Colon (tissue), 2 donors: Measurements from ENCODE around the gene SORCS2.

Experiments
- FAIRE-seq: peaks from 2 replicates; lab custom pipeline; 2012; peaks lifted over from hg19 to GRCh38; lab: Jason Lieb, UNC
- donor health status: control.
- donor health status: control.

Gene SORCS2

DNA sequence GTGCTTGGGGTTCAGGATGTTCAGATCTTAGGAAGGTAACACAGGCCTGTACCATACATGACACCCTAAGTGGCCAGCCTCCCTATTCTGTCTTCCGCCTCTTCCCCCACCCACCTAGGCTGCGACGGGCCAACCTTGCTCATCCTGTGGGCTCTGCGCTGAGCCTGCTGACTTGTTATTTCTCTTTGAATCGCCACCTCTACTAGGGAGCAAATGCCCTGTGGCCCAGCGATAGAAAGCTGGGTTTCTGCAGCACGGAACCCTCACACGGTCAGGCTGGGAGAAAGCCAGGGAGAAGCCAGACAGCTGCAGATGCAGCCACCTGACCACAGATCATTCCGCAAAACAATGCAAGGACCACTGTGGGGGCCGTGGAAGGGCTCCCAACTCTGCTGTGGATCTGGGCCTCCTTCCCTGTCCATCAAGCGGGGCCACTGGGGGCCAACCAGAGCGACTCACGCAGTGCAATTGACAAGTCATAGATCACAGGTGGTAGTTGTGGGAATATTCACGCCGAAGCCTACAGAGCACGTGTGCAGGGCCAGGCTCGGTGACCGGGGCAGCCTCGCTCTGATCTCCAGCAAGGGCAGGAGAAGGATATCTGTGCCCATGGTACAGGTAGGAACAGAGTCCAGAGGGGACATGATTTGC lies 519.8 kb downstream of the SORCS2 start:
- no peak for FAIRE-seq

DNA sequence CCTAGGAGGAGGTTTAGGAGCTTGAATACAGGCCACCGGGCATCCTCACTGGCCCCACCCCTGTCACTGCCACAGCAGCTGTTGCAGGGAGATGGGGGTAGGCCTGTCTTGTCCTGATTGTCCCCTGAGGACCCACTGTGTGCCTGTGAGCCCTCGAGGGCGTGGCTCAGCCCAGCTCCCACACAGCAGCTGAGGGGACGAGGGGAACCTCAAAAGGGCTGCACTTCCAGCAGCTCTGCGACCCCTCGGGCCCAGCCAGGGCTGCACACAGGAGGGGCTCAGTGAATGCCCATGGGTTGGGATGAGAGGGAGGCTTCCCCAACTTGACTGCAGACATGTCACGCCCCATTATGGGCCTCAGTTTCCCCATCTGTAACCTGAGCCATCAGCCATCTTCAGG lies 521.4 kb downstream of the SORCS2 start:
- FAIRE-seq, result no peak

DNA sequence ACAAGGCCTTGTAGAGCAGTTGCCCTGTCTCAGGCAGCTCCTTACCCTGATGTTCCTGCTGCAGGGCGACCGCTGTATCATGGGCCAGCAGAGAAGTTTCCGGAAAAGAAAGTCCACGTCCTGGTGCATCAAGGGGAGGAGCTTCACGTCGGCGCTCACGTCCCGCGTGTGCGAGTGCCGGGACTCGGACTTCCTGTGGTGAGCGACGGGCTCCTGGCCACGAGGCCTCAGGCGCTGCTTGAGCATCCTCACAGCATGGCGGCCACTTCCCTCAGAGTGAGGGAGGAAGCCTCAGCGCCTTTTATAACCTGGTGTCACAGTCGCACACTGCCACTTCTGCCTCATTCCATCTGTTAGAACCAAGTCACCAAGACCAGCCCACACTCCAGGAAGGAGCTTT lies 521.8 kb downstream of the SORCS2 start:
- no peak for FAIRE-seq

DNA sequence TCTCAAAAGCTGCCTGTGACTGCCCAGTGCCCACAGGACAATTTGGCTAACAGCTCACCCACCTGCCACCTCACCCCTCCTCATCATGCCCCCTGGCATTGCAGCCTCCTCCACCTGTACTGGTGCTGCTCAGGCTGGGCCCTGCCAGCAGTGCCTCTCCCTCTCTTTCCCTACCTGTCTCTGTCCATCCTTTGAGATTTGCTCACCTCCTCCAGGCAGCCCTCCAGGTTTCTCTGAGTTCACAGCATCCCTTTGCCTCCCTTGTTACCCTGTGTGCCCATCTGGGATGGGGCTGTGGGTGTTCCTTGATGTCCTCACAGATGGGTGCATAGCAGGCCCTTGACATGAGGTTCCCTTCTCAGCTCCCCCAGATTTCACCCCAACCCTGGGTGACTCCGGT lies 522.4 kb downstream of the SORCS2 start:
- FAIRE-seq, result no peak

DNA sequence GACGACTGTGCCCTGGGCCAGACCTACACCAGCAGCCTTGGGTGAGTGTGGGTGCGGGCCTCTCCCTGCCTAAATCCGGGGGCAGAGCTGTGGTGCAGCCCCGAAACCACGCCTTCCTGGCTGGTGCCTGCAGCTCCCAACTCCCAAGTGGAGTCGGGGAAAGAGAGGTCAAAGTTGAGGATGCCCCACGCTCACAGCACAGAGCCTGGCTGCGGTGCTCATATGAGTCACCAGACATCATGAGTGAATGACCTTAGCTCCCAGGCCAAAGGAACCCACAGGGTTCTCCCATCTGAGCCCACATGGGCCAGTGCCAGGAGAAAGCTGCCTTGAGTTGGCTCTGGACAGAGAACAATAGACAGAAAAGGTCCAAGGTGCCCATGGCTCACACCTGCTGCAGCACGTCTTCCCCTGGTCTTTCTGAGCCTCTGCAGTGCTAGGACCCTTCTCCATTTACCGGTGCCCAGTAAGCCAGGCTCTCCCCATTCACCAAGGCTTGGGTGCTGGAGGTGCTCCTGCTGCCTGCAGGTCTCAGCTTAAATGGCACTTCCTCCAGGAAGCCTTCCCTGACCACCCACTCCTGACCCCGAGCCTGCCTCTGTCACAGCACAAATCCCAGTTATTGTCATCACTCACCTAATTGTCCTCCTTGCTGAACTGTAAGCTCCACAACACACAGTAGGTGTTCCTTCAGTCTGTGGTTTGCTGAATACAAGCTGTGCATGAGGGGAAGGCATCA lies 523.1 kb downstream of the SORCS2 start:
- no peak for FAIRE-seq

DNA sequence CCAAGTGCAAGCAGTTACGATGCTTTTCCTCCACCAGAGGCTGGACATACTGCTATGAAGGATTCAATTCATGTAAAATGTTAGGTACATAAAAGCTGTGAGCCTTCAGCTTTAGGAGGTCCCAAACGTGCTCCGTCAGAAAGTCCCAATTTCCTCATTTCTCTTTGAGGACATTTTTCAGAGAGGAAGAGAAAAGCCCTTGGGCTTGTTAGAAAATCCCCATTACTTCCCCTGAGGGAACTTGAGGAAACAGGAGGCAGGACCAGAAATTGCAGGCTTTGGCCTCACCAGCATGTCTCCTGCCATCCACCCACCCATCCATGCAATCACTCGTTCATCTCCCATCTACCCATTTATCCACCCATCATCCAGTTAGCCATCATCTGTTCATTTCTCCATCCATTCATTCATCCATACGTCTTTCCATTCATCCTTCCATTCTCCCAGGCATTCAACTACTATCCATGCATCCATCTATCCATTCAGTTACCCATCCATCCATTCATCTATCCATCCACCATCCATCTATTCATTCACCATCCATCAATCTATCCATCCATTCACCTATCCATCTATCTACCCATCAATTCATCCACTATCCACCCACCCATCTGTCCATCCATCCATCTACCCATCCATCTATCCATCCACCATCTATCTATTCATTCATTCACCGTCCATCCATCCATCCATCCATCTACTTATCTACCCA lies 523.8 kb downstream of the SORCS2 start:
- no peak for FAIRE-seq

DNA sequence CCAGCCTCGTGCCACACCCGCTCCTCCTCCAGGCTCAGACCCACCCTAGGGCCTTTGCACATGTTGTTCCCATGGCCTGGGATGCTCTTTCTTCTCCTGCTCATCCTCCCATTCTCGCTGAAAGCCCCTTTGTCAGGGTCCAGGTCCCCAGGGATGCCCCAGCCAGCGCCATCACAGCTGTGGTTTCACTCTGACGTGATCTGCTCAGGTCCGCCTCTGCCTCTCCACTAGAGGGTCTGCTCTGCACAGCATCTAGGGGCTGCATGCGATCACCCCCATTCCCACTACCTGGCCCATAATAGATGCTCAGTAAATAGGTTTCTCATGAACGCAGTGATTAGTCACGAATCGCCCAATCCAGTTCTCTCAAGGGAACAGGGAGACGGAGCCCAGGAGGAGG lies 524.8 kb downstream of the SORCS2 start:
- no peak for FAIRE-seq

DNA sequence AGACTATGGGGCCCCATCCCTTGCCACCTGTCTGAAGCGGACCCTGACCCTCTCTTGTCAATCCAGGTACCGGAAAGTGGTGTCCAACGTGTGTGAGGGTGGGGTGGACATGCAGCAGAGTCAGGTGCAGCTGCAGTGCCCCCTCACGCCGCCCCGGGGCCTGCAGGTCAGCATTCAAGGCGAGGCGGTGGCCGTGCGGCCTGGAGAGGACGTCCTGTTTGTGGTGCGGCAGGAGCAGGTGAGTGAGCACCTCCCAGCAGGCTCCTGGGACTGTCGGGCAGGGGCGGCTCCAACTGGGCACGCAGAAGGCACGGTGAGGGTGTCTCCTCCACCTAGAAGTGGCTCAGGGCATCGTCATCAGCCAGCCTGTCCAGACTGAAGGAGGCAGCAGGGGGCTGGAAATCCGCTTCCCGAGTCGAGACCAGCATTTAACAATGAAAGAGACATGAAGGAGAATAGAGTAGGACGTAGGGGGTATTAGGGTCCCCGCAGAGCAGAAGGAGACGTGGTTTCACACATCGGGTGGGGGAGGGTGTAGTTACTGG lies 525.7 kb downstream of the SORCS2 start:
- FAIRE-seq, result no peak

DNA sequence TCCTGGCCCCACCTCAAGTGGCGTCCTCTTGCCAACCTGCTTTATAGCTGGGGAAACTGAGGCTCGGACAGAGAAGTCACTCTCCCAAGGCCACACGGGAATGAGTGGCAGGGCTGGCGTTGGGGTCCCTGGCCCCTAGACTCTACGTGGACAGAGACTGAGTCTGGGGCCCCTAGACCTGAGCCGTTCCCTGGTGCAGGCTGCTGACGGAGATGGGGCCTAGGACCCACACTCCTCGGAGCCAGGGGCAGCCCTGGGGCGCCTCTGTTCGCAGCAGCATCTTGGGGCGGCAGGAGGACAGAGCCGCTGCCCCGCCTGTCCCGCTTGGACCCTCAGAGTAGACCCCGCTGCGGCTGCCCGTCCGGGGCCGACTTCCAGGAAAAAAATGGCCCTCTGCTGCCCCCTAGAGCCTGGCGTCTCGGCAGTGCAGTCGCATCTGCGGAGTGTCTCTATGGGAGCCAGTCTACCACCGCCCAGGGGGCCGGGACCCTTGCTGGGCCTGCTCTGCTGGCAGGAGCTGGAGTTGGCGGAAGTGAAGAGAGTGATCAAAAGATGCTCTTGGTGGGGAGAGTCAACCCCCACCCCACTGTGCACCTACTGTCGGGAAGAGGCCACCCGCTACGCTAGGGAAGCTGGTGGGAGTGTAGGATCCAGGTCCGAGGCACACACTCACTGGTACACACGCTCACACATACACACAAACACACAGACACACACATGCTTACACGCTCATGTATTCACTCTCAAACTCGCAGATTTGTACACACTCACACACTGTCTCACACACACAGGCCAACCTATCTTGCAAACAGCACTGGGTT lies 527.2 kb downstream of the SORCS2 start:
- FAIRE-seq, result no peak

DNA sequence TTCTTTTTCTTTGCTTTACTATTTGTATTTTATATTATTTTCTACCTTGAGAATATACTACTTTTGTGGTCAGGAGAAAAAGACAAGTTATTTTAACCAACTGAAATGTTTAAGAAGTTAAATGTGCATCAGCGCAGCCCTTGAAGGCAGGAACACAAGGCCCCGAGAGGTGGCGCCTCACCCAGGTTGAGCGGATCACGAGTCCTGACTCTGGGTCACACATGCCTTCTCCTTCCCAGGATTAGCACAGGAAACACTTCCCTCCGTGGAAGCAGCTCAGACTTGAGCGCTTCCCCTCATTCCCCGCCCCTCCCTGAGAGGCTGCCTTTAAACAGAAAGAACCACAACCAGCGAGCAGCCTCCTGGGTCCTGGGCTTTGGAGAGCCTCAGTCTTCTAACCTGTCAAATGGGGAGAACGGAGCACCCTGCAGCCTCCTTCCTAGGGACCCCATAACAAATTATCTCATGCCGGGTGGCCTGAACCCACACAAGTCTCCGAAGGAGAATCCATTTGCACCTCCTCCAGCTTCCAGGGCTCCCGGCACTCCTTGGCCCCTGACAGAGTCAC lies 529.7 kb downstream of the SORCS2 start:
- no peak for FAIRE-seq

DNA sequence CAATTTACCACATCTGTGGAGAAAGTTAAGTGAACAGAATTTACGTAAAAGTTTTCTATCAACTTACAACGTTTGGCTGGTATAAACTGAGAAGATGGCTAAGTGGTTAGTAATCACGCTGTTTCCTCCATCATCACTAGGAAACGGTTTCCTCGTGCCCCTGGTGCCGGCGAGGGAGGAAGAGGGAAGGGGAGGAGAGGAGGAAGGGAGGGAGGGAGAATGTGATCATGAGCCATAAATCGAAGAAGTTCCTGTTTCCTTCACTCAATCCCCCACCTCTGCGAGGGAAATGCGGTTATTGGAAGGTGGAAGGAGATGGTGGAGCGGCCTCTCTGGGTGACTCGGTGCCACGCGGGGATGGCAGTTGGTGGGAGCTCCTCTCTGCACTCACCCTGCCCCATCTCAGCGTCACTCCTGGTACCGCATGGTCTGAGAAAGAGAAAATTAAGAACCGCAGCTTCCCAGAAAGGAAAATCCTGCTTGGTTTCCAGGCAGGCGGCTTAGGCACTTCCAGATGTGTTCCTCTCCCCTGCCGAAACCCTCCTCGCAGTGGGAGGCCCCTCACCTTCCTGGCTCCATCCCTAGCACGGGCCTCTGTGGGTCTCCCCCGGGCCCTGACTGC lies 530.5 kb downstream of the SORCS2 start:
- no peak for FAIRE-seq

DNA sequence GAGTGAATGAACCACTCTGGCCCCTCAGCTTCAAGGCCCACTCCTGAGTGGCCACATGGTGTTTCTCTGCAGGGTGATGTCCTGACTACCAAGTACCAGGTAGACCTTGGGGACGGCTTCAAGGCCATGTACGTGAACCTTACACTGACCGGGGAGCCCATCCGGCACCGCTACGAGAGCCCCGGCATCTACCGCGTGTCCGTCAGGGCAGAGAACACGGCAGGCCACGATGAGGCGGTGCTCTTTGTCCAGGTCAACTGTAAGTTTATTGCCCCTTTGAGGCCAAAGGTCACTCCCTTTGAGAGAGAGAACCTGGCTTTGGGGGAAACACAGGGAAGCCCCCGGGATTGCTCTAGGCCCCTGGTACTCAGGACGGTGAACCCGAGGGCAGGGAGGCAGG lies 531.3 kb downstream of the SORCS2 start:
- FAIRE-seq, result no peak

DNA sequence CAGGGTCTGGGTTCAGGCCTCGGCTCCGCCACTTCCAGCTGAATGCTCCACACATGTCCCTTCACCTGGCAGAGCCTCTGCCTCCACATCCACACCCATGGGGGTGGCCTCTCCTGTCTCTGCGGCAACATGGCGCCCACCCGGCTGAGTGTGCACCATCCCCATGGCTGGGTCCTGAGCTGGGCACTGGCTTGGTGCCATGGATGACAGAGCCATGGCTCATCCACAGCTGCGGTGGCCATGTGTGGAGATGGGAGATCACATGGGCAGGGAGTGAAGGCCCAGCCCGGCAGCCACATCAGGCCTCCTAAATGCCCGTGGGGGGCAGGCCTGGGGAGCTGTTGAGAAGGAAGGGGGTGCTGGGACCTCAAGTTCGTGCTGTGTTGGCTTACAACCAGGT lies 533.6 kb downstream of the SORCS2 start:
- no peak for FAIRE-seq

DNA sequence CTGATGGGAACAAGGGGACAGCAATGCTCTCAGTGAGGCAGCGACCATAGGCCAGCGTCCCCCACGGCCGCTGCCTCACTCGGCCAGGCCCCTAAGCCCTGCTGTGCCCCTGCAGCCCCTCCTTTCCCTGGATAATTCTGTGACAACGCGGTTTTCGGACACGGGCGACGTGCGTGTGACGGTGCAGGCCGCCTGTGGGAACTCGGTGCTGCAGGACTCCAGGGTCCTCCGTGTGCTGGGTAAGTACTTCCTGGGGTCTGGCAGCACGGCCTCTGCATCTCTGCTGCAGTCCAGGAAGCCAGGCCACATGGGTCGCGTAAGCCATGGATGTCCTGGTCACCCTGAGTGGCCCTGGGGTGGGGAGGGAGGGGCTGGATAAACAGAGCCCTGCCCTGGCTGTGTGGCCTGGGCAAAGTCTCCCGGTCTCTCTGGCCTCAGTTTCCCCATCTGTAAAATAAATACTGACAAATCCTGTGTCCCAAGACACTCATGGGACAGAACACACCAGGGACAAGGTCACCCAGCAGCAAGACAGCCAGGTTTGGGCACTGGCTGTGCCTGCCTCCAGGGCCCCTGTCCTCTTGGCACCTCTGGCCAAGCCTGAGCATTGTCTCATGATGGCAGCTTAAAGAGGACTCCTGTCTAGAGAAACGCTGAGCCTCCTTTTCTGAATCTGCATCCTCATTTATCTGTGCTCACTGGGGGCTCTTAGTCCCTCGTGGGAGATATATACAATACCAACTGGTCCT lies 534.5 kb downstream of the SORCS2 start:
- FAIRE-seq, result no peak

DNA sequence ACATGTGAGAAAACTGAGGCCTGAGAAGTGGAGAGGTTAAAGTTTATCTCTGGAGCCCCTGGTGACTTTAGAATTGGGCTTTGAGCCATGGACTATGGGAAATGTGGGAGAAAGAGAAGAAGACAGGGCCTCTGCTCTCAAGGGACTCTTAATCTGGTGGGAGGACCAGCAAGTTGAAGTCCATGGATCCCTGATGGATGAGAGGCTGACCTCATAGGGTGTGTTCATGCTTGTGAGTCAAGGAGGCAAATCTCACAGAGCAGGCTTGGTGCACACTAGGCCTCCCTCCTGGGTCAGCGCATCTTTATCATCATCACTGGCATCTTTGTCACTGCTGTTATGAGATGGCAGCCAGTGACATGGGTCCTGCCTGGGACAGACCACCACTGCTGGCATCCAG lies 535.4 kb downstream of the SORCS2 start:
- FAIRE-seq, result no peak

DNA sequence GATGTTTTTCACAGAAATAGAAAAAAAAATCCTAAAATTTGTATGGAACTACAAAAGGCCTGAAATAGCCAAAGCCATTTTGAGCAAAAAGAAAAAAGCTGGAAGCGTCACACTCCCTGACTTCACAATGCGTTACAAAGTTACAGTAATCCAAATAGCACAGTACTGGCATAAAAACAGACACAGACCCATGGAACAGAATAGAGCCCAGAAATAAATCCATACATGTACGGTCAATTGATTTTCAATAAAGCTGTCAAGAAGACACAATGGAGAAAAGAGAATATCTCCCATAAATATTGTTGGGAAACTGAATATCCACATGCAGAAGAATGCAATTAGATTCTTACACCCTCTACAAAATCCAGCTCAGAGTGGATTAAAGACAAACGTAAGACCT lies 539.1 kb downstream of the SORCS2 start:
- no peak for FAIRE-seq

DNA sequence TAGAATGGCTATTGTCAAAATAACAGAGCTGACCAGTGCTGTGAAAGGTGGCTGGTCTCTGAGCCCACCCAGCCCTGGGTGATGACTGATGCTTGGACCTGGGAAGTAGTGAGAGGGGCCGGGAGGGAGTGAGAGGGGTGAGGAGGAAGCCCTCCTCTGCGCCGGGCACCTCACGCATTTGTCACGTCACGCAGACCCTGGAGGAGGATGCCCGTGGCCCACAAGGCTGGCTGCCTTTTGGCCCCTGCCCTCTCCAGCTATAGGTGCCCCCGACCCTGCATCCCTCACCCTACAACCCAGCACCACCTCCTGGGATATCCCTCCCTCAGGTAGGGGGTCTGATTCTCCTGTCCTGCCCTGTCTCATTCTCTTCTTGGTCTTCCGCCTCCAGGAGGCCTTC lies 539.9 kb downstream of the SORCS2 start:
- no peak for FAIRE-seq

DNA sequence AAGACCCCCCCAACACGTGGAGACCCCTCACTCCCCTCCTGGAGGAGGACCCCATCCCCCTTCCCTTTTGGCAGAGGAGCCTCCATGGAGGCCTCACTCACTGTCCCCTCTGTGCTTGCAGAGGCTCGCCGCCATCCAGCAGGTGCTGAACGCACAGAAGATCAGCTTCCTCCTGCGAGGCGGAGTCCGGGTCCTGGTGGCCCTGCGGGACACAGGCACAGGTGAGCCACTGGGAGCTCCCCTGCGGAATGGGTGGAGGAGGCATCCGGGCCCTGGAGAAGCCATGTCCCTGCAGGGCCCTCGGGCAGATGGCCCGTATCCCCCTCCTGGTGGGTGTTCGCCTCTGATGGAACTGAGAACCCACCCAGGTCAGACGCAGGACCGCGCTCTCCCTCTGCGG lies 540.9 kb downstream of the SORCS2 start:
- no peak for FAIRE-seq

DNA sequence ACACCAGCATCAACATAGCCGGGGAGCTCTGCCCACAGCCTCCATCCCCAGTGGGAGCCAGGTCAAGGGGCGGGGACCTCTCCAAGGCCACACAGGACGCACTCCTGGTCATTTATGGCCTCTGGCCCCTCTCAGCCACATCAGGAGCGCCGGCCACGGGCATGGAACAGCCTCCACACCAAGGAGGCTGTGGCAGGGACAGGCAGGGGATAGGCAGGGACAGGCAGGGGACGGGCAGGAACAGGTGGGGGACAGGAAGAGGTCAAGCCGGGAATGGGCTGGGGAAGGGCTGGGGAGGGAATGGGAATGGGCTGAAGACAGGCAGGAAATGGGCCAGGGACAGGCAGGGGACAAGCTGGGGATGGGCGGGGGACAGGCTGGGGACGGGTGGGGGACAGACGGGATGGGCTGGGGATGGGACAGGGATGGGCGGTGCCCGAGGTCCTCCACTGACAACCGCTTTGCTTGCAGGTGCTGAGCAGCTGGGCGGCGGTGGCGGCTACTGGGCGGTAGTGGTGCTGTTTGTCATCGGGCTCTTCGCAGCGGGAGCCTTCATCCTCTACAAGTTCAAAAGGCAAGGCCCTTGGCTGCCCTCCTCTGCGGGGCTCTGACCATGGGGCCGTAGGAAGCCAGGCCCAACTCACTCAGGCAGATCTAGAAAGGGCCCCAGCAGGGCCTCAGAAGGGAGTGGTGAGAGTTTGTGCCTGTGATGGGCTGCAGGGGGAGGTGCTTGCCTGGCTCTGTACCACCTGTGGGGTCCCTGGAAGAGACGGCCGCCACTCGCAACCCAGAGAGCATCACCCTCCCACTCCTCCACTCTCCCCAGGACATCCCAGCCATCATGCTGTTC lies 541.7 kb downstream of the SORCS2 start:
- FAIRE-seq, result no peak
